Renal pelvis (tissue), 4 donors: ENCODE data around the gene CRYGD. TPM values are rescaled to one million over a fixed set of nuclear protein-coding genes. Genes with fewer than 3 reads are reported as not detected.
"Not testable (repeated sequence)": the region's sequence is repeated elsewhere in the genome, so short reads cannot be mapped to it uniquely, and the experiment has no call there.

Source experiments
- DNase-seq: peaks from one replicate; pipeline ENCODE4 v3.0.0-alpha.2; 2013
- polyA plus RNA-seq, 3 donors: library from polyadenylated mRNA; unstranded; fragments of 120-200 nt; gene quantifications; one replicate each; pipeline ENCODE4 v1.2.1, GENCODE V29; 2013; ENCODE audit not compliant: insufficient read length in 3 of 3

Gene CRYGD
- polyA plus RNA-seq, 3 donors, result 0.26 TPM; not detected in 2

- DNase-seq, result no peak
Observed at GRCh38 chr2:208130712-208131110, 6.4 kb upstream of the CRYGD start.

DNA sequence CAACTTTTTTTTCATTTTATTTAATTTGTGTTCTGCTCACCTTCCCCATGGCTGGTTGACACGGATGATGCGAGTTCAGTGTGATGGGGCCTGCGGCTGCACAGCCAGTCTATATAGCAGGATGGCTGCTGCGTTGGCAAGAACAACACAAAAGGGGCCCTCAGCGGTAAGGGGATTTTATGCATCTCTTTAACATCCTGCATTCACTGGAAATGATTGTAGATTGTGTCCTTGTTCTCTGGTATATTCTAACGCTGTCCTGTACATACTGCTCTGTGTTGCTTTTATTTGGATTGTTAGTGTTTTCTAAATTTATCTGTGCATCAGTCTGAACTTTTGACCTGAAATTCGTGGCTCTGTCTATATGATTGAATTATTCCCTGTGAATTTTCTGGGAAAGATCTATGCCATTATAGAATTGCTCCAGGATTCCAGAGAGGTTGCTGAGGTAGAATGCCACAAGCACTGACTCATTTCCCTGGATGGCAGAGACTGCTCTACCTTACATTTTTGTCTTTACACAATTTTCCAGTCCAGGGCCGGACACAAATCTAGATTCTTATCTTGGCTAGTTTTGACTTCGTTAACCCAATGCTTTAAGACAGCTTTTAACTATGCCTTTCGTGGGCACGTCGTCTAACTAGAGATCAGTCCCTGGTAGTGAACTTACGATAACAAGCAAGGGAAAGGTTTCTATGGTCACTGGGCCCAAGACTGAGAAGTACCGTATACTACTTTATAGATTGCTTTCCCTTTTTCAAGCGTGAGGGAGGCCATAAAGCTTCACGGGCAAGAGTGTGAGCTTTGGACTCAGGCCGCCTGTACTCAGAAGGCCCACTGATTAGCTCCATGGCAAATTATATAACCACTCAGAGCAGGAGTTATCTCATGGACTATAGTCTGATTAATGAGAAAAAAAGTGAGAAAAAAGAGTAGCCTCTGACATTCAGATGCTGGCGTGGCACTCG, 5.7 kb upstream of the CRYGD start, which contains the start of gene CRYGC:
TSS of gene CRYGC (minus strand) at position 85 of the 968 bp plus-strand sequence. CDS start at position 49, 36 bp downstream.
- DNase-seq, result no peak

DNA sequence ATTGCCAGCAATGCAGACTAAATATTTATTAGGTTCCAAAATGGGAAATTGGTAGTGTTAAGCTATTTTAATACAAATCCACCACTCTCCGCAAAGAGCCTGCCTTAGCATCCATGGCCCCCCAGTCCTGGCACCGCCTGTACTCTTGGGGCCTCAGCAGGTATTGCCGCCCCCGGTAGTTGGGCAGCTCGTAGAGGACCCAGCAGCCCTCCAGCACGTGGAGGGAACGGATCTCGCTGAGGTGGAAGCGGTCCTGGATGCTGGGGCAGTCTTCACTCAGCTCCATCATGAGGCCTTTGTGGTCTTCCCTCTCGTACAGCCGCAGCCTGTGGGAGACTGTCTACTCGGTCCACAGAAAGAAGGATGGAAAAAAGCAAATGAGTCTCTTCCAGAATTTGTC, 3.8 kb upstream of the CRYGD start:
- no peak for DNase-seq

- DNase-seq, result no peak
Observed at GRCh38 chr2:208127090-208127489, 2.8 kb upstream of the CRYGD start.

DNA sequence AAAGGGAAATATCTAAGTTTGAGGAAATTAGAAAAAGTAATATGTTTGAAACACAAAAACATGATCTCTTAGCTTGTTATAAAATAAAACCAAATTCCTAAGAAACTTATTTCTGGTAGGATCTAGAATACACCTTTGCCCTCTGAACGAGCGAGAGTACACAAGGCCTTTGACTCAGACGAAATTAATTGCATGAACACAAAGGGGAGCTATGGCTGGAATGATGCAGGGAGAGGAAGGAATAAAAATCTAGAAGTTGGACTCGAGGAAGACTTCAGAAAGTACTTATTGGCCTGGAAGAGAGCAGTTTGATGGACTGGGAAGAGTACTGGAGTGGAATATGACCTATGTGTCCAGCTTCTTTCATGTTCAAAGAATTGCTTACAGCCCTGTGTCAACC, 927 bp upstream of the CRYGD start:
- no peak for DNase-seq

DNA sequence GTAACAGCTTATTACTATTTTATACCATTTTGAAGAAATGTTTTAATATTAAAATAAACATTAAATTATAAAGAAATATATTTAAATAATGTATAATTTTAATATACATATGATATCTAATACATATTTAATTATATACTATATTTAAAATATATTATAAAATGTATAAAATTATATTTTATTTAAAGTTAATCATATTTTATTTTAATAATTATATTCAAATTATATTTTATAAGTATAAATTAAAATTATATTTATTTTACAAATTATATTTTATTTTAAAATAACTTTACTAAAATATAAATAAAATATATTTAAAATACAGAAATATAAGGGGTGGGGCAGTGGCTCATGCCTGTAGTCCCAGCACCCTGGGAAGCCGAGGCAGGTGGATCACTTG, 2.1 kb downstream of the CRYGD start:
- no peak for DNase-seq

DNA sequence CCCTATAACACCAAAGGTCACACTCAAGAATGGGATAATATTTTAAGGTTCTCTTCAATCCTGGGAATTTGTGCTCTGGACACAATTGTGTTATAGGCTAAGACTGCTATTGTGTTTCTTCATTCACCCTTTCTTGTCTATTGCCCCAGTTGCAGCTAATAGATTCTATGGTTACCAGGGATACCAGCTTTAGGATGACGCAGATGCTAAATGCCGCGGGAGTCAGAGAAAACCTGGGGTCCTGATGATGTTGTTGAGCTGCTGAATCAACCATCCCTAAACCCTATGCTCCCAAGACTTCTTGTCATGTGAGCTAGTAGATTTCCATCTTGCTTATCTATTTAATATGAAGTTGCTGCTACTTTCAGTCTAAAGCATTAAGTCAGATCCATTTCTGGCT, 5.4 kb downstream of the CRYGD start:
- no peak for DNase-seq

- DNase-seq, result not testable (repeated sequence)
Observed at GRCh38 chr2:208117390-208117789, 6.9 kb downstream of the CRYGD start.

DNA sequence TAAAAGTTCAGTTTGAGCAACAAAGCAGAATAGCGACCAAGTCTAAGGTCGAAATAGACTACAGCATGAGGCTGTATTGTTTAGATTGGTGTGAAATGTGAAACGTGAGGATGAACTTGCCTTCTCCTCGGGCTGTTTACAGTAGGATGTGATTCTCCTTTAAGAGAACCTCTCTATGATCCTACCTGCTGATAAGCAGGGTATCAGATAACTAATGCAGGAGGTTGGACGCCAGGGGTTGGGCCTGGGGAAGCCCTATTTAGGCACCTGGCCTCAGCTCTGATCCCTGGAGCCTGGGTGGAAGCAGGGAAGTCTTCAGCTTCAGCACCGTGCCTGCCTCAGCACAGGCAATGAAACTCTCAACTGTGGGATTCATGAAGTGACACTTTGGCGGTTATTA, 11.4 kb downstream of the CRYGD start:
- no peak for DNase-seq

DNA sequence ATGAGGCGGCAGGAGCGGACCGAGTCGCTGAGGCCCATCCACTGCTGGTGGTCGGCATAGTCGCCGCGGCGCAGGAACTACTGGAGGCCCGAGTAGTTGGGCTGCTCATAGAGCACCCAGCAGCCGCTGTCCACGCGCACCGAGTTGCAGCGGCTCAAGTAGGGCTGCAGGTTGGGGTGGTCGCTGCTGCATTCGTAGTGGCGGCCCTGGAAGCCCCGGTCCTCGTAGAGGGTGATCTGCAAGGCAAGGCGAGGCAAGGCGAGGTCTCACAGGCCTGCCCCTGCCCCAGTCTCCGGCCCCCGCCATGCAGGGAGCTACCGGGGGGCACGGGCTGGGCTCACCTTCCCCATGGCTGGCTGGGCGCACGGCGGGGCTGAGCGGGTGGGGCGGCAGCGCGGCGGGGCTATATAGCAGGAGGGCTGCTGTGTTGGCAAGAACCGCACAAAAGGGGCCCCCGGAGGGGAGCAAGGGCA, 12.0 kb downstream of the CRYGD start:
- not testable (repeated sequence) for DNase-seq

- no peak for DNase-seq
Observed at GRCh38 chr2:208103616-208104015, 20.7 kb downstream of the CRYGD start.

DNA sequence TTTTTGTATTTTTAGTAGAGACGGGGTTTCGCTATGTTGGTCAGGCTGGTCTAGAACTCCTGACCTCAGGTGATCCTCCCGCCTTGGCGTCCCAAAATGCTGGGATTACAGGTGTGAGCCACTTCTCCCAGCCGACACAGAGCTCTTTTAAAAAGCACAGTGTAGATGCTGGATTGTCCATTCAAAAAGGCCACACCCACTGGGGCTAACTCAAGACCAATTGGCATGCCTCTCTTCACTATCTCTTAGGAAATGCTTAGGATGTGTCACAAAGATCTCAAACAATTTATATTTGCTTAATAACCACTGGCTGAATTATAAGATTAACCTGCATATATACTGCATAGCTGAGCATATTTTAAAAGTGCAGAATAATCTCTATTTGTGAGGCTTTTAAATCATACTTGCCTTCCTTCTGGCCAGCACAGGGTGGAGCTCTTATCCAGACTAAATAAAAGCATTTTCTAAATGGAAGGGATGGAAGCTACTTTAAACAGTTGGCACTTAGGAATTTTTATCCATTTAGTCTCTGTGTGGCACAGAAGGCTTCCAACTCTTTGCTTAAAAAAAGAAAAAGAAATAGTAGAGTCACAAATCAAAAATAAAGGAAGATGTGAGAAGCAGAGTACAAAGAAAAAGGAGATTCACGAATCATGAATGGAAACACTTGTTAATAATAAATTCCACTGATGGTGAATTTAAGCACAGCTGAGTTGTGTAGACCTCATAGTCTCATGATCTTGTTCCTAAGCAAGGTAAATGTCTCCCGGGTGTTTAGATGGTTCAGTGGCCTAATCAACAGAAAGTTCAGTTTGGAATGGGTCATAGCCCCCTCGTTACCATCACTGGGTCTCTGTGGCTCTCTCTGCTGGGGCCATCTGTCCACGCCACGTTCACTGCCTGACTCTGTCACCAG, 22.4 kb downstream of the CRYGD start:
- DNase-seq, result no peak

- no peak for DNase-seq
Observed at GRCh38 chr2:208099682-208100470, 24.4 kb downstream of the CRYGD start.

- DNase-seq, result not testable (repeated sequence)
Observed at GRCh38 chr2:208098701-208099100, 25.6 kb downstream of the CRYGD start.

DNA sequence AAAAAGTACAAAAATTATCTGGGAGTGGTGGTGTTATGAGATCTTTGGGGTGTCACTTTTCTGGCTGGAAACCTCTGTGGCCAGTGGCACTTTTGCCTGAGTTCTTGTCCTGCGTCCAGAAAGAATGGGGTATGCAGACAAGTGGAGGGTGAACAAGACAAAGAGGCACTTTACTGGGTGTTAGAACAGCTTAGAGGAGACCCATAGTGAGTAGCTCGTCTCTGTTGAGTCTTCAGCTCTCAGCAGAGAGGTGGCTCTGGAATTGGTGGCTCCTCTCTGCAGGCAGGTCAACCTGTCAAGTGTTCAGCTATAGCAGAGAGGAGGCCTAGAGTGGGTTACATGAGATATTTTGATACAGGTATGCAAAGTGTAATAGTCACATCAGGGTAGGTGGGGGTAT, 26.1 kb downstream of the CRYGD start:
- no peak for DNase-seq

DNA sequence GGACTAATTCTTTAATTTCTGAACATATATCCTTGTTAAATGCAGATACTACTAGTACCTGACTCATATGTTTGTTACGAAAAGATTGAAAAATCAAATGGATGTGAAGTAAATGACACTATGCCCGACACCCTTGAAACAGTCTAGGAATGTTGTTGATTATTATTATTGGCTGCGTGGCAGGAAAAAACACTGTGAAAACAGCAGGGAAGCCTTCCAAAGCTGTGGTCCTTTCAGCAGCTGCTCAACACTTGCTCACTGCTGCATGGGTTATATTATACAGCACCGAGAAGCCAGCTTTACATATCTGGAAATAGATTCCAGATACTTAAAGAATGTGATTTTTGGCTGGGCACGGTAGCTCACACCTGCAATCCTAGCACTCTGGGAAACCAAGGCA, 26.5 kb downstream of the CRYGD start:
- DNase-seq, result no peak

DNA sequence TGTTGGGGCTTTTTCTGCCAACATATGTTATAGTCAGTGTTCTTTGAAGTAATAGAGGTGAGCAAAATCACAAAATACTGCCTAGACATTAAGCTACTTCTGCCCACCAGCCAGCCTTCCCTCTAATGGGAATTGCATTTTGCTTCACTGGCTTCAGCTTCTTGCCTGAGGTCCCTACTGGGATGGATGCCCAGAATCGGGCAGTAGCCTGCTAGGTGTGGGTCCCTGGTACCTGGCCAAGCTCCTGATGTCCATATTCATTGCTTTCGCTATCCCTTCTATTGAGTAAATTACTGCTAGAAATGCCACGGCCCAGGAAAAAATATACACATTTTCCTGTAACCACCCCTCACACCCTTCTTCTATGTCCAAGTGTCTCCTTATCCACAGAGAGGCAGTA, 27.0 kb downstream of the CRYGD start:
- no peak for DNase-seq

DNA sequence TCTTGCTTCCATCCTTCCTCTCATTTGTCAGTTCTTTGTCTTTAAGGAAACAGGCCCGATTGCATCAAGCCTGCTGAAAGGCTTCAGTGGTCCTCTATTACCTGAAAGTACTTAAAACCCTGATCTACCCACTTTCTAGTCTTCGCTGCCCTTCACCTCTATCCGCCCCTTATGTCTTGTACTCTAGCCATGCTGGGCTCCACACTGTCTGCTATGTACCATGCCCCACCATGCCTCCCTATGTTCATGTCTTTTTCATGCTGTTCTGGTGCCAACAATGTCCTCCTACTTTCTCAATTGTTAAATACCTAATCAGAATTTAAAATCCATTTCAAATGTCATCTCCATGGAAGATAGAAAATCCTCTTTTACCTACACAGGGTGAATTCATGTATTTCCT, 28.2 kb downstream of the CRYGD start:
- DNase-seq, result no peak

- DNase-seq, result no peak
Observed at GRCh38 chr2:208093128-208093527, 31.2 kb downstream of the CRYGD start.

DNA sequence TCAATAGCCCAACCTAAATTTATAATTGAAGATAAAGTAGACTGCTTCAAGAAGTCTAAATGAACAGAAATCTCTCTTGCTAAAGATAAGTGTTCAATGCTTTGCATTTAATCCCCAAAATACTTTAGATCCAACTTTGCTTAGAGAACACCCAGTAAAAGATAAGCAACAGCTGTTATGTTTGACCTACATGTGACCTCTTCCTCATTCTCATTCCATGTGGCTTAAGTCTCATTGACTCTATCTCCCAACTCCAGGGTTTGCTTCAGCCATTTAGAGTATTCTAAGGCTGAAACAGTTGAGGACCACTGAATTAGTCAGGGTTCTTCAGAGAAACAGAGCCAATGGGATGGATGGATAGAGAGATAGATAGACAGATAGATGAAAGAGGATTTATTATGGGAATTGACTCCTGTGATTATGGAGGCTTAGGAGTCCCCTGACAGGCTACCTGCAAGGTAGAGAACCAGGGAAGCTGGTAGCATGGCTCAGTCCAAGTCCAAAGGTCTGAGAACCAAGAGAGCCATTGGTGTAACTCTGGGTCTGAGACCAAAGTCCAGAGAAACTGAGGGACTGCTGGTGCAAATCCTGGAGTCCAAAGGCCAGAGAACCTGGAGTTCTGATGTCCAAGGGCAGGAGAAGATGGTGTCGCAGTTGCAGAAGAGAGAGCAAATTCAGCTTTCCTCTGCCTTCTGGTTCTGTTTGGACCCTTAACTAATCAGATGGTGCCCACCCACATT, 32.1 kb downstream of the CRYGD start:
- no peak for DNase-seq

- DNase-seq, result no peak
Observed at GRCh38 chr2:208090420-208090819, 33.9 kb downstream of the CRYGD start.
